ENCODE measurements around the gene KDM2A.

GRCh38 chr11:67269401-67270255 lies 150.6 kb downstream of the KDM2A start:
- no peak for TF ChIP-seq CHD2 (IDR thresholded peaks at IDR 0.05; ENCODE audit: low read length, partially characterized antibody)
- no peak for TF ChIP-seq CTCF (IDR thresholded peaks at IDR 0.05)
- TF ChIP-seq JUN (IDR thresholded peaks at IDR 0.05), result no peak
